Measurements from ENCODE around the gene TXLNB. TPM values are rescaled to one million over a fixed set of nuclear protein-coding genes. Genes with fewer than 3 reads are reported as not detected.

The TXLNB gene
- total RNA-seq, 1 donor from 2014 or later = 0.49 TPM

DNA sequence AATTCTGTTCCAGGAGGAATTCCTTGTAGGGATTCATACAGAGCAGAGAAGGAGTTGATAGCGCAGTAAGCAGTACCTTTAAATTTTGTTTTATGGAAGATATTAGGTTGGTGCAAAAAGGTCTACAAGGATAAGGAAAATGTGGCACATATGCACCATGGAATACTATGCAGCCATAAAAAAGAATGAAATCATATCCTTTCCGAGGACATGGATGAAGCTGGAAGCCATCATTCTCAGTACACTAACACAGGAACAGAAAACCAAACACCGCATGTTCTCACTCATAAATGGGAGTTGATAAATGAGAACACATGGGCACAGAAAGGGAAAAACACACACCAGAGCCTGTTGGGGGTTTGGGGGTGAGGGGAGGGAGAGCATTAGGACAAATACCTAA lies 37.4 kb upstream of the TXLNB start:
- intact Hi-C loops (cut with DNase I) = no loop called here
- Histone ChIP-seq H3K4me3 (no peak overlapping the region), H3K27ac (no peak overlapping the region), H3K36me3 (no peaks in the 10 kb centered on the region), H3K27me3 (no peaks in the 10 kb centered on the region), H3K9me3 (no peaks in the 10 kb centered on the region), H3K4me1 (no peaks in the 10 kb centered on the region)
- TF ChIP-seq POLR2AphosphoS5 (IDR thresholded peaks at IDR 0.05; ENCODE audit: insufficient read depth in 1 of 2, low read depth in 1 of 2) (no peak), POLR2A (IDR thresholded peaks at IDR 0.05) (no peak)
- TF ChIP-seq, protein P1, sequence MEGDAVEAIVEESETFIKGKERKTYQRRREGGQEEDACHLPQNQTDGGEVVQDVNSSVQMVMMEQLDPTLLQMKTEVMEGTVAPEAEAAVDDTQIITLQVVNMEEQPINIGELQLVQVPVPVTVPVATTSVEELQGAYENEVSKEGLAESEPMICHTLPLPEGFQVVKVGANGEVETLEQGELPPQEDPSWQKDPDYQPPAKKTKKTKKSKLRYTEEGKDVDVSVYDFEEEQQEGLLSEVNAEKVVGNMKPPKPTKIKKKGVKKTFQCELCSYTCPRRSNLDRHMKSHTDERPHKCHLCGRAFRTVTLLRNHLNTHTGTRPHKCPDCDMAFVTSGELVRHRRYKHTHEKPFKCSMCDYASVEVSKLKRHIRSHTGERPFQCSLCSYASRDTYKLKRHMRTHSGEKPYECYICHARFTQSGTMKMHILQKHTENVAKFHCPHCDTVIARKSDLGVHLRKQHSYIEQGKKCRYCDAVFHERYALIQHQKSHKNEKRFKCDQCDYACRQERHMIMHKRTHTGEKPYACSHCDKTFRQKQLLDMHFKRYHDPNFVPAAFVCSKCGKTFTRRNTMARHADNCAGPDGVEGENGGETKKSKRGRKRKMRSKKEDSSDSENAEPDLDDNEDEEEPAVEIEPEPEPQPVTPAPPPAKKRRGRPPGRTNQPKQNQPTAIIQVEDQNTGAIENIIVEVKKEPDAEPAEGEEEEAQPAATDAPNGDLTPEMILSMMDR (IDR thresholded peaks at IDR 0.05) = no peak
- no peak for DNase-seq (ENCODE audit: extremely low spot score in 2 of 2)

DNA sequence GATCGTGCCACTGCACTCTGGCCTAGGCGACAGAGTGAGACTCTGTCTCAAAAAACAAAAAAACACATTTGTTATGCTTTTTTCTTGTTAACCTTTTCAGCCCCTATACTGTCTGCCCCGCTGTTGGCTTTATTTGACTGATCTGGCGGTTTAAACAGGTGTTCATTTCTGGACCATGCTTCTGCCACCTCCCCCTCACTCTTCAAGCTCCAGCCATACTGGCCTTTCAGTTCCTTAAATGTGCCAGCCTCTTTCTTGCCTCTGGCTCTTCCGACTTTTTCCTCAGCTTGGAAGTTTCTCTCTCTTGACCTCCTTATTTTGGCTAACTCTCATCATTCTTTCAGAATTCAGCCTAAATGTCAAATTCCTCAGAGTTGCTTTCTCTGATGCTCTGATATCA lies 35.2 kb upstream of the TXLNB start:
- no peak overlapping the region for H3K4me3 ChIP-seq
- no peak for DNase-seq (ENCODE audit: extremely low spot score in 2 of 2)
- no peaks in the 10 kb centered on the region for H3K27me3 ChIP-seq
- no peak overlapping the region for H3K27ac ChIP-seq
- TF ChIP-seq POLR2AphosphoS5 (IDR thresholded peaks at IDR 0.05; ENCODE audit: insufficient read depth in 1 of 2, low read depth in 1 of 2) (no peak), POLR2A (IDR thresholded peaks at IDR 0.05) (no peak)
- TF ChIP-seq, protein P1 (IDR thresholded peaks at IDR 0.05) = no peak
- H3K9me3 ChIP-seq = no peaks in the 10 kb centered on the region
- no peaks in the 10 kb centered on the region for H3K36me3 ChIP-seq
- H3K4me1 ChIP-seq = no peaks in the 10 kb centered on the region
- intact Hi-C loops (cut with DNase I) = no loop called here

GRCh38 chr6:139325686-139326085 lies 33.9 kb upstream of the TXLNB start:
- Histone ChIP-seq H3K4me1 (no peaks in the 10 kb centered on the region), H3K36me3 (no peaks in the 10 kb centered on the region), H3K27me3 (no peaks in the 10 kb centered on the region), H3K9me3 (no peaks in the 10 kb centered on the region), H3K27ac (no peak overlapping the region), H3K4me3 (no peak overlapping the region)
- intact Hi-C loops (cut with DNase I) = no loop called here
- TF ChIP-seq POLR2A (IDR thresholded peaks at IDR 0.05) (no peak), POLR2AphosphoS5 (IDR thresholded peaks at IDR 0.05; ENCODE audit: insufficient read depth in 1 of 2, low read depth in 1 of 2) (no peak)
- TF ChIP-seq, protein P1 (IDR thresholded peaks at IDR 0.05) = no peak
- DNase-seq (ENCODE audit: extremely low spot score in 2 of 2) = no peak

- H3K27me3 ChIP-seq = no peaks in the 10 kb centered on the region
- DNase-seq (ENCODE audit: extremely low spot score in 2 of 2) = no peak
- TF ChIP-seq POLR2AphosphoS5 (IDR thresholded peaks at IDR 0.05; ENCODE audit: insufficient read depth in 1 of 2, low read depth in 1 of 2) = no peak
- no peak for TF ChIP-seq POLR2A (IDR thresholded peaks at IDR 0.05)
- TF ChIP-seq, protein P1 (IDR thresholded peaks at IDR 0.05) = no peak
- H3K4me1 ChIP-seq = no peaks in the 10 kb centered on the region
- no peak overlapping the region for H3K27ac ChIP-seq
- H3K36me3 ChIP-seq = no peaks in the 10 kb centered on the region
- no peaks in the 10 kb centered on the region for H3K9me3 ChIP-seq
- no peak overlapping the region for H3K4me3 ChIP-seq
- intact Hi-C loops (cut with DNase I) = no loop called here
Measured at GRCh38 chr6:139325125-139325524, 33.3 kb upstream of the TXLNB start.

GRCh38 chr6:139324301-139324555 lies 32.4 kb upstream of the TXLNB start:
- peak overlapping the region; percentile 36 for H3K27ac ChIP-seq
- H3K4me3 ChIP-seq = no peak overlapping the region
- TF ChIP-seq, protein P1 (IDR thresholded peaks at IDR 0.05) = no peak
- TF ChIP-seq POLR2A (IDR thresholded peaks at IDR 0.05) (no peak), POLR2AphosphoS5 (IDR thresholded peaks at IDR 0.05; ENCODE audit: insufficient read depth in 1 of 2, low read depth in 1 of 2) (no peak)
- no peaks in the 10 kb centered on the region for H3K9me3 ChIP-seq
- no peaks in the 10 kb centered on the region for H3K4me1 ChIP-seq
- no peak for DNase-seq (ENCODE audit: extremely low spot score in 2 of 2)
- H3K27me3 ChIP-seq = no peaks in the 10 kb centered on the region
- intact Hi-C loops (cut with DNase I) = no loop called here
- H3K36me3 ChIP-seq = no peaks in the 10 kb centered on the region
